HAP-1 (cell line): Measurements from ENCODE around the gene HSD3B2.

Experiments used
- DNase-seq, 2 experiments: peaks; one replicate each; pipeline ENCODE4 v3.0.0-alpha.2; 2016 to 2020; ENCODE audit warnings: low spot score in 2 of 2
- H3K27me3 ChIP-seq: fragments of 250-450 bp; sonication (Bioruptor Pico); 2 replicates; pipeline ENCODE4 v1.5.1; 2020; ENCODE audit warnings: low read depth, mild to moderate bottlenecking, moderate library complexity
- H3K36me3 ChIP-seq: fragments of 250-450 bp; sonication (Bioruptor Pico); replicated peaks from 2 replicates; pipeline ENCODE4 v1.5.1; 2020; ENCODE audit warnings: mild to moderate bottlenecking
- H3K4me1 ChIP-seq: fragments of 250-450 bp; sonication (Bioruptor Pico); 2 replicates; pipeline ENCODE4 v1.5.1; 2020; ENCODE audit warnings: mild to moderate bottlenecking
- H3K4me3 ChIP-seq: fragments of 250-450 bp; sonication (Bioruptor Pico); 2 replicates; pipeline ENCODE4 v1.5.1; 2020; ENCODE audit warnings: mild to moderate bottlenecking, moderate library complexity
- H3K9me3 ChIP-seq: fragments of 250-450 bp; sonication (Bioruptor Pico); 2 replicates; pipeline ENCODE4 v1.5.1; 2020; ENCODE audit warnings: mild to moderate bottlenecking, moderate library complexity
- in situ Hi-C: fragments of 300-500 bp; cut with MboI; formaldehyde crosslinking; loops from 3 replicates; pipeline ENCODE4 v1.14.3; 2020; ENCODE audit warnings: low sequenced_read_pairs, inconsistent platforms, mixed read lengths

The HSD3B2 gene

DNA sequence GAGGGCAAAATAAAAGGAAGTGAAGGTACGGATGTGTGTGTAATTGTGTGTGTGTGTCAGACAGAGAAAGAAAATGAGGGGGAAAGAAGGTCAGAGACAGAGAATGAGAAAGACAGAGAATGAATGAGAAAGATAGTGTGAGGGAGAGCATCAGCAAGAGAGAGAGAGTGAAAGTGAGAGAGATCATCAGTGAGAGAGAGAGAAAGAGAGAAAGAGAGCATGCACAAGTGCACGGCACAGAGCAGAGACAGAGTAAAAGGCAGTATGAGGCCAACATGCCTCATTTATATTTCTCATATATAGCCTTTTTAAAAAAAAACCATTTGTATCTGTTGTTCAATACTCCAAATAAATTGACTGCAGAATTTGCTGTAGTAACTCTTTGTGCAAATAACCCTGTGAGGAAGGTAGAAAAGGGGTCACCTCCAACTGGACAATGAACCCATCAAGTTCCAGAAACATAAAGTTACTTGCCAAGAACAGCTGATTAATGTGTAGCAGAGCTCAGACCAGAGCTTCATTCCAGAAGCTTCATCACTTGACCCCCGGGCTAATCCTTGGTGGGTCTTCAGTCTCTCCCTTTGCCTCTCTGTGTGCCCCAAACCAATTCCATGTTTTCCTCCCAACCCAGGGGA lies 1.2 kb downstream of the HSD3B2 start:
- in situ Hi-C loops = no loop called here
- DNase-seq = no peak
- peaks cover 9% of the 10 kb centered on the region for H3K4me1 ChIP-seq
- H3K9me3 ChIP-seq = no peaks in the 10 kb centered on the region
- H3K27me3 ChIP-seq = peaks cover 8% of the 10 kb centered on the region; the same call in 1 of the 2 replicates
- H3K4me3 ChIP-seq = no peak overlapping the region
- no peaks in the 10 kb centered on the region for H3K36me3 ChIP-seq

DNA sequence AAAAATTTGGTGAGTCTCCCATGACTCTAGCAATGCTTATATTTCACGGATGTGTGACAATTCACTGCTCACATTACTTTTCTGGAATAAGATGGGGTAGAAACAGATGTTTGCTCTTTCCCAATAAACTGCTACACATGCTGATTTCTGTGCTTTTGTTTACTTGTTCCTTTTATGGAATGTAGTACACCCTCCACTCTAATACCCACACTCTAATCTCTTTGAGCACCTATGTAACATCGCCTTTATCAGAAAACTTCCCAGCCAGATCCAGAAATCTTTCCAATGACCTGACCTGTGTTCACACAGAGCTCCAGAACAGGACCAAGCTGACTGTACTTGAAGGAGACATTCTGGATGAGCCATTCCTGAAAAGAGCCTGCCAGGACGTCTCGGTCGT lies 4.2 kb downstream of the HSD3B2 start:
- no peak for DNase-seq
- H3K36me3 ChIP-seq = no peaks in the 10 kb centered on the region
- peaks cover 8% of the 10 kb centered on the region; the same call in 1 of the 2 replicates for H3K27me3 ChIP-seq
- H3K9me3 ChIP-seq = no peaks in the 10 kb centered on the region
- H3K4me1 ChIP-seq = no peaks in the 10 kb centered on the region
- in situ Hi-C loops = no loop called here
- H3K4me3 ChIP-seq = no peak overlapping the region

DNA sequence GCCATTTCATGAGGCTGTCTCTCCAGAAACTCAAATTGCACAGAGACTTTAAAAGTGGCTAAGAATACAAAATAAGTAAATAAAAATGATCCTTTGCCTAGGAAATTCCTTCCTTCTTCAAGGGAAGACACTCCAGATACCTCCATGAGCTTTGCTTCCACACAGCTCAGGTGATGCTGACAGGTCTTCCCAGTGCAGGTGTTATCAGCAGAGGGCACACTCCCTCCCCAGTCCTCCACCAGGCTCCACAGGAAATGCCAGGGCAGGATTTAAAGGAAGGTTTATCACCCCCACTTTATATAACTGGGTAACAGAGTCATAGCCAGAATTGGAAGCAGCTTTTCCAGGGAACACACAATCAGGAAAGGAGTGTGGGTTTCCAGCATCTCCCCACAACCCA lies 5.7 kb downstream of the HSD3B2 start:
- DNase-seq = no peak
- Histone ChIP-seq H3K4me3 (no peak overlapping the region), H3K36me3 (no peaks in the 10 kb centered on the region), H3K9me3 (no peaks in the 10 kb centered on the region), H3K27me3 (peaks cover 8% of the 10 kb centered on the region; the same call in 1 of the 2 replicates), H3K4me1 (no peaks in the 10 kb centered on the region)
- in situ Hi-C loops = no loop called here

DNA sequence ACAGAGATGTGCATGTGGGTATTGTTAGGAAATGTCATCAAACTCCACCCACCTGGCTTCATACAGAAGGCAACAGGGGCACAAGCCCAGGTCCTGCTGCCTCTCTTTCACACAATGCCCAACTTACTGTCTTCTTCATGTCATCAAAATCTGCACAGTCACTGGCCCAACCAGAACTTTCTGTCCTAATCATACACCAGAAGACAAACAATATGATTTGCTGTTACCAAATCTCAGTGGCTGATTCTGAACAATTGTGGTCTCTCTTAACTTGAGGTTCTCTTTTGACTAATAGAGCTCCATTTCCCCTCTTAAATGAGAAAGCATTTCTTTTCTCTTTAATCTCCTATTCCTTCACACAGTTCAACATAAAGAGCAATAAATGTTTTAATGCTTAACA lies 7.7 kb downstream of the HSD3B2 start:
- no peaks in the 10 kb centered on the region for H3K36me3 ChIP-seq
- no peak for DNase-seq
- no peaks in the 10 kb centered on the region for H3K9me3 ChIP-seq
- in situ Hi-C loops = no loop called here
- H3K4me3 ChIP-seq = no peak overlapping the region
- H3K27me3 ChIP-seq = 0 out of 2 replicates have a peak, but pooled peaks cover 3% of the 10 kb centered on the region
- H3K4me1 ChIP-seq = no peaks in the 10 kb centered on the region

DNA sequence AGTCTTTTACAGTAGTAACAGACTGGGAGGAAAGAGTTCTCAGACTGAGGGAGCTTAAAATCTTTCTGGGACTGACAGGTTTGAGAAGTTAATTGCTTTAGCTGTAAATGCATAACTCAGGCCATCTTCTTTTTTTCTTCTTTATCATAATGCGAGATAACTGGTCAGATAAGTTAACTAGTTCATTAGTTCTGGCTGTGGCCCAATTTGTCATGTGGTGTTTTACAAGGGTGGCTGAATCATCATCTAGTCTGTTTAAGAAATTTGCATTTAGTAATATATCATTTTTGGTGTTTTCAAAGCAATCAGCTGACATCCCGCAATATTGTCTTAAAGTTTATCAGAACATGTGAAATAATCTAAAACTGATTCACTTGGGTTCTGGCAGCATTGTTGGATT lies 14.0 kb downstream of the HSD3B2 start:
- in situ Hi-C loops = loop anchor here (25.0 kb wide), 1 partner anchor 117 kb away; no protein-coding TSS in a partner anchor
- no peaks in the 10 kb centered on the region for H3K9me3 ChIP-seq
- no peak for DNase-seq
- H3K36me3 ChIP-seq = no peaks in the 10 kb centered on the region
- H3K27me3 ChIP-seq = peaks cover 5% of the 10 kb centered on the region; the same call in 1 of the 2 replicates
- no peaks in the 10 kb centered on the region for H3K4me1 ChIP-seq
- no peak overlapping the region for H3K4me3 ChIP-seq

DNA sequence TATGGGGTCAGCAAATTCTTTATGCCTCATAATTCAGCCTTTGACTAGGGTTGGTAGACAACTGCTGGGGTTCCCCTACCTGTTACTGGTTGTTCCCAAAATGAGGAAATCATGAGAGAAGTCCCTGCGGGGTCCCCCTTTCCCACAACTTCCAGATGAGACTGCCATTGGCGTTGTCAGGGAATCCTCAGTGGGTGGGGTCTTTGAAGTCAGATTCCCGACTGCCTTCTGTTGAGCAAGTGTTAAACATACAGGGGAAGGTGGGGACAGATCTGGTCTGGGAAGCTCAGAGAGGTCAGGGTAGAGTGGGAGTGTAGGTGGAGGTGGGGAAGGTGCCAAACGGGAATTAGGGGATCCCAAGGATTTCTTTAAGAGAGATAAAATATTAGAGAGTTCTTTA lies 14.7 kb downstream of the HSD3B2 start:
- Histone ChIP-seq H3K4me1 (no peaks in the 10 kb centered on the region), H3K36me3 (no peaks in the 10 kb centered on the region), H3K4me3 (no peak overlapping the region), H3K9me3 (no peaks in the 10 kb centered on the region), H3K27me3 (peaks cover 5% of the 10 kb centered on the region; the same call in 1 of the 2 replicates)
- in situ Hi-C loops = loop anchor here (25.0 kb wide), 1 partner anchor 117 kb away; no protein-coding TSS in a partner anchor
- no peak for DNase-seq

DNA sequence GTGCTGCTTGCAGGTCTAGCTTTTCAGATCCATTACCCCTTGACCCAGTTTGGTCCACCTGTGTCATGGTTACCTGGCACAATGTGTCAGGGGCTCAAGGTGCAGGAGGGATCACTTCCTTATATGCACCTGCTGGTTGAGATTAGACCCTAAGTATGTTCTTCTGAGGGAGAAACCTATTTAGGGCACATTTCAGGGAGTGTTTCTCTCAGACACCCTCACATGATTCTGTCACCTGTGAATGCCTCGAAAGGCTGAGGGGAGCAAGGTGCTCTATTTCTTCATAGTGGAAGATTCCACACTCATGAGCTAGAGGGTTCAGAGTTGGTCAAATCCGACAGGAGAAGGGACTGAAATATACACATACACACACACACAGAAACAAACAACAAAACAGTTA lies 15.5 kb downstream of the HSD3B2 start:
- H3K9me3 ChIP-seq = no peaks in the 10 kb centered on the region
- no peaks in the 10 kb centered on the region for H3K4me1 ChIP-seq
- no peaks in the 10 kb centered on the region for H3K36me3 ChIP-seq
- H3K27me3 ChIP-seq = peaks cover 5% of the 10 kb centered on the region; the same call in 1 of the 2 replicates
- no peak for DNase-seq
- in situ Hi-C loops = loop anchor here (25.0 kb wide), 1 partner anchor 118 kb away; no protein-coding TSS in a partner anchor
- no peak overlapping the region for H3K4me3 ChIP-seq

DNA sequence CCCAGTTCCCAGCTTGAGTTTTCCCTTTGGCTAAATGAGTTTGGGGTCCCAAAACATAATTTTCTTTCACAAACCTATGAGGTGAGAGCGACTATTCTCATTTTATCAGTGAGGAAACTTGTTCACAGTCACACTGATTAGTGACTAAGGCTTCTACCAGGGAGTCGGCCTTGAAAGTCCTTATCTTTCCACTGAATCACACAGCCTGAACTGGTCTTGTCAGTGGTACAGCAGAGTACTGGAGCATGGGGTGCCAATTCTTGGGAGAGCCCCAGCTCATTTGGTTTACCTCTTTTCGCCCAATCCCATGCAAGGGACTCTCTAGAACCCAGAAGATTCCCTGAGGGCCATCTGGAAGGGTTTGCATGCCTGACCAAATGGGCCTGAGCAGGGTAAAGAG lies 16.9 kb downstream of the HSD3B2 start:
- Histone ChIP-seq H3K9me3 (no peaks in the 10 kb centered on the region), H3K4me3 (no peak overlapping the region), H3K36me3 (no peaks in the 10 kb centered on the region), H3K4me1 (no peaks in the 10 kb centered on the region), H3K27me3 (peaks cover 5% of the 10 kb centered on the region; the same call in 1 of the 2 replicates)
- in situ Hi-C loops = loop anchor here (25.0 kb wide), 1 partner anchor 120 kb away; no protein-coding TSS in a partner anchor
- no peak for DNase-seq

DNA sequence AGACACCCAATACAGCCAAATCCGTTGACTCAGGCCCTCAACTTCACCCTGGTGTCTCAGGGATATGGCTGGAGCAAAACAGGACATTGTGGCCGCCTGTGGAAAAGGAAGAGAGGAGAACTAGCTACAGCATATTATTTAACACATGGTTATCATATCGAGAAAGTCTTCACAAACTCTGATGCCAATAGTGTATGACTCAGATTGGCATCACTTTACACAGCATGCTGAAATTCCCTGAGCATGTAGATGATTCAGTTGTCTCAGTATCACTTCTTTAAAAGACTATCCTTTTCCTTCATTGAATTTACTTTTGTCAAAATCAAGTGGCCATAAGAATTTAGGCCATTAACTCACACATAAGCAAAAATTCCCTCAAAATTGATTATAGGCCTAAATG lies 20.1 kb downstream of the HSD3B2 start:
- no peak for DNase-seq
- H3K36me3 ChIP-seq = no peaks in the 10 kb centered on the region
- in situ Hi-C loops = loop anchor here (25.0 kb wide), 1 partner anchor 123 kb away; no protein-coding TSS in a partner anchor
- no peaks in the 10 kb centered on the region for H3K4me1 ChIP-seq
- H3K27me3 ChIP-seq = peaks cover 9% of the 10 kb centered on the region
- H3K4me3 ChIP-seq = no peak overlapping the region
- H3K9me3 ChIP-seq = no peaks in the 10 kb centered on the region

DNA sequence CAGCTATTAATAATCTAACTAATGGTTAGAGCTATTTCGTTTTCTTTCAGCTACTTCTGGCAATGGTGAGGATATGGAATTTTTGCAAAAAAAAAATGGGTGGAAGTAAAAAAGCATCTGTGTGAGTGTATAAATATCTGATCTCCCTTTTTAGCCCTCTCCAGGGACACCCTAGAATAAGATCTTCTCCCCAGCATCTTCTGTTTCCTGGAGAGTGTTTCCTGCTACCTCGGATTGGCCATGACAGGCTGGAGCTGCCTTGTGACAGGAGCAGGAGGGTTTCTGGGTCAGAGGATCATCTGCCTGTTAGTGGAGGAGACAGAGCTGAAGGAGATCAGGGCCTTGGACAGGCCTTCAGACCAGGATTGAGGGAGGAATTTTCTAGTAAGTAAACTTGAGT lies 23.8 kb downstream of the HSD3B2 start:
- no peaks in the 10 kb centered on the region for H3K9me3 ChIP-seq
- no peaks in the 10 kb centered on the region for H3K36me3 ChIP-seq
- H3K4me1 ChIP-seq = no peaks in the 10 kb centered on the region
- no peak overlapping the region for H3K4me3 ChIP-seq
- peaks cover 11% of the 10 kb centered on the region for H3K27me3 ChIP-seq
- no peak for DNase-seq
- in situ Hi-C loops = loop anchor here (25.0 kb wide), 1 partner anchor 126 kb away; no protein-coding TSS in a partner anchor

DNA sequence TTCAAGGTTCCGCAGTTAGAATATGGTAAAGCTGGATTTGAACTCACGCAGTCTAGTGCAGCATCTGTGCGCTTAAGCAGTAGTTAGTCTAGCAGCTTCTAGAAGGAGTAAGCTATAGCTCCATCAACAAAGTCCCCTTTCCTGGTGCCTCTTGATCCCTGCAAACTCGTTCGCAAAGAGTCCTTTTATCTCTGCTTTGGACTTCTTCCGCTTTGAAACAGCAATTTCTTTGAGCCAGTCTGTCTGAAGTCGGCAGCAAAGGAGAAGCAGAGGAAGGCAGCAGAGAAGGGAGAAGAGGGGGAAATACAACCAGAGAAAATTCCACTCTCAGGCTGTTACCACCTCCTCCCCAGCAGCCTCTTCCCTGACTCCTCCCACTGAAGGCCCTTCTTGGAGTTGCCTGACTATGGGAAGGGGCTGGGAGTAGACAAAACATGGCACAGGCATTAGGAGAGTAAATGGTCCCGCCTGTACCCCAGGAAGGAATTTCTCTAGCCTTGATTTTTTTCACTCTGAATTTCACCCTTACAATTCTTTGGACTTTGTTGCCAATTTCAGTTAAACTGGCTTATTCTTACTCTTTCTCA lies 25.9 kb downstream of the HSD3B2 start:
- Histone ChIP-seq H3K4me3 (no peak overlapping the region), H3K9me3 (no peaks in the 10 kb centered on the region), H3K27me3 (peaks cover 11% of the 10 kb centered on the region), H3K4me1 (no peaks in the 10 kb centered on the region), H3K36me3 (no peaks in the 10 kb centered on the region)
- DNase-seq = no peak
- in situ Hi-C loops = loop anchor here (25.0 kb wide), 1 partner anchor 129 kb away; no protein-coding TSS in a partner anchor

DNA sequence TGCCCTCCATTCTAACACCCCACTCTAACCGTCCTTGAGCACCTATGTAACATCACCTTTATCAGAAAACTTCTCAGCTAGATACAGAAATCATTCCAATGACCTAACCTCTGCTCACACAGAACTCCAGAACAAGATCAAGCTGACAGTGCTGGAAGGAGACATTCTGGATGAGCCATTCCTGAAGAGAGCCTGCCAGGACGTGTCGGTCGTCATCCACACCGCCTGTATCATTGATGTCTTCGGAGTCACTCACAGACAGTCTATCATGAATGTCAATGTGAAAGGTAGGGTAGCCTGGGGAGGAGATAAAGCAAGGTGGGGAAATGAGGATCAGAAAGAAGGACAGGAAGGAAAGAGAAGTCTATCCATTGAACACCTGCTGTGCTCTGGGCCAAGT lies 27.8 kb downstream of the HSD3B2 start:
- Histone ChIP-seq H3K36me3 (no peaks in the 10 kb centered on the region), H3K4me1 (no peaks in the 10 kb centered on the region), H3K9me3 (no peaks in the 10 kb centered on the region), H3K27me3 (peaks cover 11% of the 10 kb centered on the region), H3K4me3 (no peak overlapping the region)
- in situ Hi-C loops = loop anchor here (25.0 kb wide), 1 partner anchor 130 kb away; no protein-coding TSS in a partner anchor
- no peak for DNase-seq

DNA sequence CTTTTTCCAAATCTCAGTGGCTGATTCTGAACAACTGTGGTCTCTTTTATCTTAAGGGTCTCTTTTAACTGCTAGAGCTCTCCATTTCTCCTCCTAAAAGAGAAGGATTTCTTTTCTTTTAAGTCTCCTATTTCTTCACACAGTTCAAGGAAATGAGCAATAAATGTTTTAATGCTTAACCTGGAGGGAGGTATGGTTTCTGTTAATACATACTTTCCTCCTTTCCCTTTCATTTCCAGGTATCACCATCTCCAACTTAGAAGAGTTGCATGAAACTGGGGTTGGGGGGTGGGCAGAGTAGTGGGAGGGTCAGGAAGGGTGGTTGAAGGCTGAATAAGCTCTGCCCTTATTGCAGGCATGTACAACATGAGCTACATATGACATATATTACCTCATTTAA lies 31.4 kb downstream of the HSD3B2 start:
- in situ Hi-C loops = loop anchor here (25.0 kb wide), 1 partner anchor 134 kb away; no protein-coding TSS in a partner anchor

More for the DNA sequence above, 31.4 kb downstream of the HSD3B2 start:
- no peaks in the 10 kb centered on the region for H3K4me1 ChIP-seq
- H3K36me3 ChIP-seq = no peaks in the 10 kb centered on the region
- H3K9me3 ChIP-seq = no peaks in the 10 kb centered on the region
- H3K27me3 ChIP-seq = peaks cover 4% of the 10 kb centered on the region
- no peak for DNase-seq
- no peak overlapping the region for H3K4me3 ChIP-seq
